Muscle layer of duodenum (tissue), 2 donors: ENCODE data around the gene C3orf18.

Experiments used
- H3K27ac ChIP-seq: one replicate; pipeline ENCODE4 v1.7.0; 2013; ENCODE audit warnings: mild to moderate bottlenecking, low read length
- H3K27me3 ChIP-seq: one replicate; pipeline ENCODE4 v1.7.0; 2013; ENCODE audit warnings: low read depth, mild to moderate bottlenecking, control low read depth, low read length
- H3K36me3 ChIP-seq, 2 donors: one replicate each; pipeline ENCODE4 v1.7.0; 2013; ENCODE audit warnings: low read length in 2 of 2, control low read depth in 1 of 2, mild to moderate bottlenecking in 1 of 2; ENCODE audit not compliant: insufficient read depth in 2 of 2, control insufficient read depth in 1 of 2
- H3K4me1 ChIP-seq, 2 donors: one replicate each; pipeline ENCODE4 v1.7.0; 2013; ENCODE audit warnings: low read length in 2 of 2, mild to moderate bottlenecking in 2 of 2, control low read depth in 1 of 2, moderate library complexity in 1 of 2; ENCODE audit not compliant: insufficient read depth in 2 of 2, control insufficient read depth in 1 of 2
- H3K4me3 ChIP-seq, 2 donors: one replicate each; pipeline ENCODE4 v1.7.0; 2013; ENCODE audit warnings: low read length in 2 of 2, low read depth in 1 of 2, mild to moderate bottlenecking in 1 of 2
- H3K9me3 ChIP-seq, 2 donors: one replicate each; pipeline ENCODE4 v1.7.0; 2013; ENCODE audit warnings: low read length in 2 of 2, control low read depth in 1 of 2, mild to moderate bottlenecking in 1 of 2; ENCODE audit not compliant: control insufficient read depth in 1 of 2
- donor health status: healthy.

C3orf18 gene

GRCh38 chr3:50567386-50568167 is at the start of gene C3orf18:
C3orf18 (minus strand) TSS chr3:50567747; CDS start chr3:50565699, 2,048 bp downstream.
- H3K4me1 ChIP-seq: peaks cover 13 to 41% of the 10 kb centered on the region in 2 donors
- peak within 1 kb of the TSS; percentile 72 to 87 for H3K4me3 ChIP-seq
- no peaks in the 10 kb centered on the region for H3K9me3 ChIP-seq
- H3K27me3 ChIP-seq: no peaks in the 10 kb centered on the region
- H3K36me3 ChIP-seq: peaks cover 0 to 6% of the 10 kb centered on the region in 2 donors
- H3K27ac ChIP-seq: peak within 1 kb of the TSS; percentile 23

DNA sequence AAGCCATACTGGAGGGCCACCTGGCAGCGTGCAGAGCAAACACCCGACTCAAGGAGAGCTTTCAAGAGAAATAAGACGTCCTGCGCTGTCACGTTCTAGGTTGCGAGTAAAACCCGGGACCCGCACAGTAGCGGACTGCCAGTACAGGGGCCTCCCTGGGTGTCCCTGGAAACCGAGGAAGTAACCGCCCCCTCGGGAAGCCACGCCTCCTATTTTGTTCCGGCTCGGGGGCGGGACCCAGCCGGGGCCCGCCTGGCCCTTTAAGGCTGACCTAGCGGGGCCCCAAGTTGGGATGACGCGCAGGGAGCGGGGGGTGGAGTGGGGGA is 49.2 kb upstream of the C3orf18 start:
- Histone ChIP-seq H3K27ac (peak overlapping the region; percentile 24), H3K4me3 (peak overlapping the region; percentile 78 to 81), H3K27me3 (no peaks in the 10 kb centered on the region), H3K4me1 (peaks cover 16 to 21% of the 10 kb centered on the region in 2 donors), H3K36me3 (peaks cover 0 to 1% of the 10 kb centered on the region in 2 donors), H3K9me3 (no peaks in the 10 kb centered on the region)

GRCh38 chr3:50616003-50616769 is 48.6 kb upstream of the C3orf18 start:
- Histone ChIP-seq H3K27ac (peak overlapping the region; percentile 24), H3K9me3 (no peaks in the 10 kb centered on the region), H3K4me1 (peaks cover 16 to 21% of the 10 kb centered on the region in 2 donors), H3K4me3 (peak overlapping the region; percentile 78 to 81), H3K27me3 (no peaks in the 10 kb centered on the region), H3K36me3 (no peaks in the 10 kb centered on the region)

- Histone ChIP-seq H3K4me1 (peaks cover 19 to 31% of the 10 kb centered on the region in 2 donors), H3K27me3 (no peaks in the 10 kb centered on the region)
Observed at GRCh38 chr3:50615190-50615589, 47.6 kb upstream of the C3orf18 start.

GRCh38 chr3:50612970-50613846 is 45.7 kb upstream of the C3orf18 start:
- Histone ChIP-seq H3K27me3 (no peaks in the 10 kb centered on the region), H3K27ac (peak overlapping the region; percentile 14), H3K36me3 (peaks cover 0 to 1% of the 10 kb centered on the region in 2 donors), H3K4me1 (peaks cover 26 to 32% of the 10 kb centered on the region in 2 donors), H3K4me3 (peak overlapping the region in 1 of 2 donors; percentile 83), H3K9me3 (no peaks in the 10 kb centered on the region)

More at GRCh38 chr3:50615190-50615589, 47.6 kb upstream of the C3orf18 start:
- H3K36me3 ChIP-seq: no peaks in the 10 kb centered on the region
- H3K27ac ChIP-seq: no peak overlapping the region
- no peaks in the 10 kb centered on the region for H3K9me3 ChIP-seq
- H3K4me3 ChIP-seq: no peak overlapping the region

DNA sequence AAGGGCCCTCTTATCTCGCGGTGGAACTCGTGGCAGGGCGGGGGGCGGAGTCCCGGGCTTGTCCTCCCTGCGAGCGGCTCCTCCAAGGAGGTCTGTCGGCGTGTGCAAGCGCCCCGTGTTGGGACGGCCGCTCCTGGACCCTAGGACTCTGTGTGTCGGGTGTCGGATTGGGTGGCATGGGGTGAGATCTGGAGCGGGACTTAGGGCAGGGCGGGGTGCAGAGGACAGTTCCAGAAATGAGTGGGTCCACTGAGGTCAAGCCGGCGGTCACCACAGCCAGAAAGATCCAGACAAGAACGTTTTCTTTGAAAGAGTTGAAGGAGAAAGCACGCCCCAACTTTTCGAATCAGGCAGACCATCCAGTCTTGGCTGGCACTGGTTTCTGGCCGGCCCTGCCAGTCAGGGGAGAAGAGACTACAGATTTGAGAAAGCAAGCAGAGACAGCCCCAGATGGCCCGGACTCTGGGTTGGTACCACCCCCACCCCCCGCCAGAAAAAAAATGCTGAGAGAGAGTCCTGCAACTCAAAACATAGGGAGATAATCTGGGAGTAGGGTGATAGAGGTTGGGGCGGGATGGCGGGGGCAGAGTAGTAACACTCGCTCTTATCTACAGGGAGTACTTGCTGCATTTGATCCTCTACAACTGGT is 44.8 kb upstream of the C3orf18 start:
- Histone ChIP-seq H3K36me3 (peaks cover 8 to 10% of the 10 kb centered on the region in 2 donors), H3K4me1 (peaks cover 18 to 37% of the 10 kb centered on the region in 2 donors), H3K4me3 (peak overlapping the region; percentile 77 to 83), H3K27ac (peak overlapping the region; percentile 14), H3K27me3 (no peaks in the 10 kb centered on the region), H3K9me3 (no peaks in the 10 kb centered on the region)

GRCh38 chr3:50611464-50612233 is 44.1 kb upstream of the C3orf18 start, which contains the start of gene CISH:
CISH (minus strand) TSS chr3:50611774; CDS start chr3:50611650, 124 bp downstream.
- no peaks in the 10 kb centered on the region for H3K9me3 ChIP-seq
- H3K4me3 ChIP-seq: peak within 1 kb of the TSS; percentile 77 to 83
- H3K36me3 ChIP-seq: peaks cover 15 to 17% of the 10 kb centered on the region in 2 donors
- peak within 1 kb of the TSS; percentile 61 for H3K27ac ChIP-seq
- H3K27me3 ChIP-seq: no peaks in the 10 kb centered on the region
- peaks cover 18 to 40% of the 10 kb centered on the region in 2 donors for H3K4me1 ChIP-seq

DNA sequence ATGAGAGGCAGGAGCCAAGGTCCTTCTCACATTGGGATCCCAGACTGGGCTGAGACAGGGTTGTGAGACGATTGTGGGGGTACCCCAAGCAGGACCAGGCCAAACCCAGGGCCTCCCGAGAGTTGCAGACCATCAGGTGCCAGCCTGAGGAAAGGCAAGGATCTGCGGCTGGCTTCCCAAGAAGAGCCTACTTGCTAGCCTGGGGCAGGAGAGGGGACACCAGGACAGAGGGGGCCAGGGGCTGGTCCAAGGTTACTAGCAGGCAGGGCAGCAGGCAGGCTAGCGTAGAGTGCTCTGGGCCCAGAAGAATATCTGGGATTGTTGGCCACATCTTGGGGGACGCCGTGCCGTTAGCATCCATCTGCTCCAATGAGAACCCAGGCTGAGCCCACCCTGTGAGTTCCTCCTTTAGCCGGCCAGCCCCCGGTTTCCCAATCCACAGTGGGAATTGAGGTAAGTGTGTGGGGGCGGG is 43.5 kb upstream of the C3orf18 start:
- Histone ChIP-seq H3K36me3 (peaks cover 18 to 21% of the 10 kb centered on the region in 2 donors), H3K27me3 (no peaks in the 10 kb centered on the region), H3K4me3 (peak overlapping the region; percentile 77 to 83), H3K27ac (peak overlapping the region; percentile 61), H3K4me1 (peaks cover 18 to 40% of the 10 kb centered on the region in 2 donors), H3K9me3 (no peaks in the 10 kb centered on the region)

DNA sequence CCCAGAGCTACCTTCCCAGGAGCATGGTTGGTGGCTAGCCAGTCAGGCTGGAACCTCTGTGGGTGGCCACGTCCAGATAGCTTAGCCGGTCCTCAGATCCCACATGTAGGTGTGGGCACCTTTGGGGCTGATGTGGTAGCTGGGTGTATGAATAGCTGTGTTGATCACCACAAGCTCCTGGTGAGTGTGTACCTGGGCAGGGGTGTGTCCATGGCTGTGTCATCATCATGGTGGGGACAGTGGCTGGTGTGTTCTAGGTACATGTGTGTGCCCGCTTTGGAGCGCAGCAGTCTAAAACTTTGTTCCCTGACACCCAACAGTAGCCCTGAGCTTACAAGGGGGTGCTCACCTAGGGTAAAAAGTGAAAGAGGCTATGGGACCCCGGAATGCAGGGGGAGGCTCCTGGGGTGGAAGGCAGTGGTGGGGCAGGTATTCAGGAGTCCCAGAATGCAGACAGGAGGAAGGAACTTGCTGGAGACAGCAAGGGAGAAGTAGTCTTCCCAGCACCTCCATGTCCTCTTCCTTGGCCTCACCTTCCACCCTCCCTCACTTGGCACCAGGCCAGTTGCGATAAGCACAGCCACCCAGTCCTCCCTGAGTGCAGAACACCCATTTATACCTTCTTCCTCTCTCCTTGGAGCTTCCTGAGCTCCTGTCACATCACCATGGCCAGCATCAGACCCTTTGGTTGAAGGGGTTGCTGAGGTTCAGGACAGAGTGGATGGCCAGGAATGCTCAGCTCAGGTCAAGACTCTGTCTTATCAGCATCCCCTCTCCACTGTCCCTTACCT is 42.8 kb upstream of the C3orf18 start:
- Histone ChIP-seq H3K27me3 (no peaks in the 10 kb centered on the region), H3K36me3 (peaks cover 21 to 25% of the 10 kb centered on the region in 2 donors), H3K9me3 (no peaks in the 10 kb centered on the region), H3K27ac (peak overlapping the region; percentile 61), H3K4me3 (peak overlapping the region; percentile 77 to 83), H3K4me1 (peaks cover 21 to 40% of the 10 kb centered on the region in 2 donors)
